Chondrocyte (in vitro differentiated cells): ENCODE data around the gene IQGAP2. TPM values are rescaled to one million over a fixed set of nuclear protein-coding genes. Genes with fewer than 3 reads are reported as not detected.

Source experiments
- DNase-seq: peaks from one replicate; pipeline ENCODE4 v3.0.0; 2021; ENCODE audit warnings: mixed read lengths, low spot score
- H3K27ac Mint-ChIP-seq: one replicate; pipeline ENCODE4 v1.8.0; 2021; ENCODE audit warnings: mild to moderate bottlenecking, moderate library complexity, mixed read lengths; ENCODE audit not compliant: unreplicated experiment
- H3K27me3 Mint-ChIP-seq: 2 replicates; pipeline ENCODE4 v1.8.0; 2021; ENCODE audit warnings: low read depth, mixed read lengths
- H3K36me3 Mint-ChIP-seq: 2 replicates; pipeline ENCODE4 v1.8.0; 2021; ENCODE audit warnings: low read depth, mixed read lengths
- H3K4me1 Mint-ChIP-seq: 2 replicates; pipeline ENCODE4 v1.8.0; 2021; ENCODE audit warnings: low read depth, mild to moderate bottlenecking, mixed read lengths
- H3K4me3 Mint-ChIP-seq: one replicate; pipeline ENCODE4 v1.8.0; 2021; ENCODE audit warnings: mild to moderate bottlenecking, moderate library complexity, mixed read lengths; ENCODE audit not compliant: unreplicated experiment
- H3K9me3 Mint-ChIP-seq: 2 replicates; pipeline ENCODE4 v1.8.0; 2021; ENCODE audit warnings: low read depth, mixed read lengths
- CTCF ChIP-seq: fragments of 200-600 bp; sonication (generic); IDR thresholded peaks from 2 replicates; pipeline ENCODE4 v1.5.0; 2021; ENCODE audit warnings: antibody characterized with exemption, mild to moderate bottlenecking, moderate library complexity
- total RNA-seq: library from RNA; stranded (reverse); gene quantifications from 3 replicates; pipeline ENCODE4 v1.2.1, GENCODE V29; 2021

IQGAP2 gene
- total RNA-seq, 1 donor from 2014 or later: 3.0 TPM

- H3K4me3 Mint-ChIP-seq: no peak overlapping the region
- TF ChIP-seq CTCF: no peak
- no peak for DNase-seq
- H3K9me3 Mint-ChIP-seq: no peaks in the 10 kb centered on the region
- no peak overlapping the region for H3K27ac Mint-ChIP-seq
- H3K36me3 Mint-ChIP-seq: no peaks in the 10 kb centered on the region
- H3K4me1 Mint-ChIP-seq: peaks cover 17% of the 10 kb centered on the region
- no peaks in the 10 kb centered on the region for H3K27me3 Mint-ChIP-seq
Observed at GRCh38 chr5:76477061-76477460, 74.0 kb downstream of the IQGAP2 start.

GRCh38 chr5:76477571-76477970 lies 74.5 kb downstream of the IQGAP2 start:
- Mint-ChIP-seq H3K36me3 (no peaks in the 10 kb centered on the region), H3K4me1 (peaks cover 12% of the 10 kb centered on the region)

GRCh38 chr5:76479281-76479680 lies 76.2 kb downstream of the IQGAP2 start:
- Mint-ChIP-seq H3K27ac (no peak overlapping the region), H3K9me3 (no peaks in the 10 kb centered on the region), H3K4me3 (no peak overlapping the region), H3K27me3 (no peaks in the 10 kb centered on the region), H3K36me3 (no peaks in the 10 kb centered on the region), H3K4me1 (peaks cover 11% of the 10 kb centered on the region)
- no peak for DNase-seq
- TF ChIP-seq CTCF: no peak

More at GRCh38 chr5:76477571-76477970, 74.5 kb downstream of the IQGAP2 start:
- H3K27ac Mint-ChIP-seq: no peak overlapping the region
- no peaks in the 10 kb centered on the region for H3K9me3 Mint-ChIP-seq
- no peak for DNase-seq
- no peak overlapping the region for H3K4me3 Mint-ChIP-seq
- no peak for TF ChIP-seq CTCF
- H3K27me3 Mint-ChIP-seq: no peaks in the 10 kb centered on the region

- Mint-ChIP-seq H3K27me3 (no peaks in the 10 kb centered on the region), H3K4me1 (peaks cover 11% of the 10 kb centered on the region), H3K4me3 (no peak overlapping the region), H3K36me3 (no peaks in the 10 kb centered on the region), H3K27ac (no peak overlapping the region), H3K9me3 (no peaks in the 10 kb centered on the region)
- no peak for DNase-seq
- TF ChIP-seq CTCF: no peak
Observed at GRCh38 chr5:76479973-76480667, 77.0 kb downstream of the IQGAP2 start.

GRCh38 chr5:76482984-76483383 lies 79.9 kb downstream of the IQGAP2 start:
- Mint-ChIP-seq H3K27me3 (no peaks in the 10 kb centered on the region), H3K4me1 (peaks cover 11% of the 10 kb centered on the region), H3K36me3 (no peaks in the 10 kb centered on the region), H3K27ac (no peak overlapping the region), H3K4me3 (no peak overlapping the region), H3K9me3 (no peaks in the 10 kb centered on the region)
- DNase-seq: no peak
- TF ChIP-seq CTCF: no peak
